22Rv1 (cell line): Measurements from ENCODE around the gene CDC42EP5.

Source experiments
- ZFX ChIP-seq: fragments of 450-650 bp; IDR thresholded peaks from 2 replicates; pipeline ENCODE4 v1.6.1; 2017; ENCODE audit warnings: antibody characterized with exemption, borderline replicate concordance
- TF ChIP-seq, protein P1 (sequence below): fragments of 450-650 bp; IDR thresholded peaks from 2 replicates; pipeline ENCODE4 v1.5.1; 2017; ENCODE audit warnings: mild to moderate bottlenecking

DNA sequence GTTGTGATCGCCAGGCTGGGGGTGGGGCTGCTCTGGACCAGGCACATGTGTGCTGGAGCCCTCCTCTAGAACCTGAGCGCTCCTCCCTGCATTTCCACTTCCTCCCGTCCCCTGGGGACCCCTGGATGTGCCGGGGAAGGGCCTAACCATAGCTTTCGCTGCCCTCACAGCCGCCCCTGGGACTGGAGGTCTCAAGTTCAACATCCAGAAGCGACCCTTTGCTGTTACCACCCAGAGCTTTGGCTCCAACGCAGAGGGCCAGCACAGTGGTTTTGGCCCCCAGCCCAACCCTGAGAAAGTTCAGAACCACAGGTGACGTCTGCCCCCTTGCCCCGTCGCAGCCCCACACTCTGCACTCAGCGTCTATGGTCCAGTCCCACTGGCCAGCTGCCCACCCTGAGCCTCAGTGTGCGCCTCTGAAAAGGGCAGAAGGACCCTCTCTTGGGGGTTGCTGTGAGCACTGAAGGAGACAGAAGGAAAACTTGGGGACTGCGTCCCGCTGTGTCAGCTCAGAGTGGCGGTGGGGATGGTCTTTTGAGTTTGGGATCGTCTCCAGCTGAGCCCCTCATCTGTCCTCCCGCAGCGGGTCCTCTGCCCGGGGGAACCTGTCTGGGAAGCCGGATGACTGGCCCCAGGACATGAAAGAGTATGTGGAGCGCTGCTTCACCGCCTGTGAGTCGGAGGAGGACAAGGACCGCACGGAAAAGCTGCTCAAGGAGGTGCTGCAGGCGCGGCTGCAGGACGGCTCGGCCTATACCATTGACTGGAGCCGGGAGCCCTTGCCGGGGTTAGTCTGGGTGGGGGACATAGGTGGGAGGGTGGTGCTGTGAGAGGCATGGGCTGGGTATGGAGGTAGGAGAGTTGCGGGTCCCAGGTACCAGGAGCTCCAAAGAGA is 18.1 kb downstream of the CDC42EP5 start:
- TF ChIP-seq, protein P1, sequence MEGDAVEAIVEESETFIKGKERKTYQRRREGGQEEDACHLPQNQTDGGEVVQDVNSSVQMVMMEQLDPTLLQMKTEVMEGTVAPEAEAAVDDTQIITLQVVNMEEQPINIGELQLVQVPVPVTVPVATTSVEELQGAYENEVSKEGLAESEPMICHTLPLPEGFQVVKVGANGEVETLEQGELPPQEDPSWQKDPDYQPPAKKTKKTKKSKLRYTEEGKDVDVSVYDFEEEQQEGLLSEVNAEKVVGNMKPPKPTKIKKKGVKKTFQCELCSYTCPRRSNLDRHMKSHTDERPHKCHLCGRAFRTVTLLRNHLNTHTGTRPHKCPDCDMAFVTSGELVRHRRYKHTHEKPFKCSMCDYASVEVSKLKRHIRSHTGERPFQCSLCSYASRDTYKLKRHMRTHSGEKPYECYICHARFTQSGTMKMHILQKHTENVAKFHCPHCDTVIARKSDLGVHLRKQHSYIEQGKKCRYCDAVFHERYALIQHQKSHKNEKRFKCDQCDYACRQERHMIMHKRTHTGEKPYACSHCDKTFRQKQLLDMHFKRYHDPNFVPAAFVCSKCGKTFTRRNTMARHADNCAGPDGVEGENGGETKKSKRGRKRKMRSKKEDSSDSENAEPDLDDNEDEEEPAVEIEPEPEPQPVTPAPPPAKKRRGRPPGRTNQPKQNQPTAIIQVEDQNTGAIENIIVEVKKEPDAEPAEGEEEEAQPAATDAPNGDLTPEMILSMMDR: no peak
- TF ChIP-seq ZFX: no peak
